GM12878 (cell line): ENCODE measurements around the gene TMEM50A. TPM values are rescaled to one million over a fixed set of nuclear protein-coding genes. Genes with fewer than 3 reads are reported as not detected.
"Not testable (repeated sequence)": the region's sequence is repeated elsewhere in the genome, so short reads cannot be mapped to it uniquely, and the experiment has no call there.

Experiments
- ATAC-seq: fragments of 200-7000 bp; cut with Tn5 transposase; 3 replicates; pipeline ENCODE4 v1.9.1; 2020; ENCODE audit warnings: mild to moderate bottlenecking, moderate library complexity
- BruUV-seq: library from RNA; stranded (reverse); fragments of 400-500 nt; replicated peaks from 2 replicates; lab custom pipeline; 2021; lab: Mats Ljungman, UMichigan
- CTCF ChIA-PET: fragments of 300-600 bp; sonication (Branson Sonifier 250); formaldehyde crosslinking; extraction: SDS; loops from one replicate; lab custom pipeline; 2021; ENCODE audit warnings: inconsistent platforms; lab: Yijun Ruan, JAX
- POLR2A ChIA-PET: fragments of 350-600 bp; formaldehyde crosslinking; extraction: SDS; loops from one replicate; lab custom pipeline; 2021; ENCODE audit warnings: inconsistent platforms; lab: Charles Lee
- RAD21 ChIA-PET: fragments of 300-600 bp; sonication (Branson Sonifier 250); formaldehyde crosslinking; loops from one replicate; lab custom pipeline; 2023; ENCODE audit warnings: antibody characterized with exemption; ENCODE audit not compliant: unreplicated experiment; lab: Charles Lee
- SMC1A ChIA-PET: fragments of 300-600 bp; sonication (Branson Sonifier 250); formaldehyde crosslinking; loops from one replicate; lab custom pipeline; 2023; ENCODE audit not compliant: unreplicated experiment, uncharacterized antibody; lab: Charles Lee
- DNase-seq: peaks from one replicate; pipeline ENCODE4 v3.0.0-alpha.2; 2011; ENCODE audit warnings: low read depth, low spot score
- FAIRE-seq: peaks from 3 replicates; lab custom pipeline; 2011; peaks lifted over from hg19 to GRCh38; lab: Jason Lieb, UNC
- H2AFZ ChIP-seq: 2 replicates; pipeline ENCODE4 v1.6.0; 2011; ENCODE audit warnings: low read depth, low read length, control low read depth; ENCODE audit not compliant: control insufficient read depth
- H3K27ac ChIP-seq: 2 replicates; pipeline ENCODE4 v1.5.1; 2011; ENCODE audit warnings: control low read depth; ENCODE audit not compliant: control insufficient read depth, insufficient read depth
- H3K27me3 ChIP-seq, 2 experiments: replicated peaks in 1 of 2; 2 replicates each; pipeline versions ENCODE4 v1.6.0 to v1.6.1; 2011; ENCODE audit warnings: low read length in 1 of 2; ENCODE audit not compliant: control insufficient read depth in 2 of 2, insufficient read depth in 2 of 2
- H3K36me3 ChIP-seq, 2 experiments: 2 replicates each; pipeline ENCODE4 v1.5.1; 2011; ENCODE audit warnings: low read length in 1 of 2; ENCODE audit not compliant: control insufficient read depth in 2 of 2, insufficient read depth in 2 of 2
- H3K4me1 ChIP-seq: 2 replicates; pipeline ENCODE4 v1.6.1; 2011; ENCODE audit warnings: mild to moderate bottlenecking, low read length, moderate library complexity, mixed read lengths; ENCODE audit not compliant: control insufficient read depth, insufficient read depth
- H3K4me2 ChIP-seq: 2 replicates; pipeline ENCODE4 v1.6.0; 2011; ENCODE audit warnings: control low read depth; ENCODE audit not compliant: control insufficient read depth, insufficient read depth
- H3K4me3 ChIP-seq: fragments of 200-600 bp; sonication (generic); 2 replicates; pipeline ENCODE4 v1.5.1; 2016
- H3K79me2 ChIP-seq: 2 replicates; pipeline ENCODE4 v1.6.0; 2011; ENCODE audit warnings: low read length; ENCODE audit not compliant: control insufficient read depth, insufficient read depth
- H3K9ac ChIP-seq: 2 replicates; pipeline ENCODE4 v1.8.0; 2011; ENCODE audit warnings: low read length, control low read depth, mixed read lengths; ENCODE audit not compliant: control insufficient read depth, insufficient read depth
- H3K9me3 ChIP-seq: replicated peaks from 3 replicates; pipeline ENCODE4 v1.5.1; 2011; ENCODE audit warnings: mild to moderate bottlenecking, low read length; ENCODE audit not compliant: control insufficient read depth, insufficient read depth
- H4K20me1 ChIP-seq: 2 replicates; pipeline ENCODE4 v1.6.0; 2011; ENCODE audit not compliant: control insufficient read depth, insufficient read depth
- WGBS: methylation state at CpG from one replicate; pipeline ENCODE4 v1.1.6; 2016; ENCODE audit warnings: low lambda C conversion rate; ENCODE audit not compliant: insufficient replicate concordance, insufficient coverage; ENCODE audit errors: missing lambda C conversion rate; 5-methylcytosine and 5-hydroxymethylcytosine counted together
- in situ Hi-C: fragments of 300-500 bp; cut with MboI; formaldehyde crosslinking; loops from 9 replicates; pipeline ENCODE4 v1.14.3; 2018; ENCODE audit warnings: mixed read lengths
- intact Hi-C: fragments of 100-400 bp; cut with micrococcal nuclease; formaldehyde crosslinking; loops from one replicate; pipeline ENCODE4 v1.14.2; 2022; ENCODE audit not compliant: unreplicated experiment
- polyA plus RNA-seq, 11 experiments: library from polyadenylated mRNA; depleted of rRNA in 4 of 11; unstranded in 6 of 11; stranded (reverse) in 5 of 11; fragments of >200 nt; fragmentation: Nextera tagmentation in 4 of 11; fragmentation: Illumina TruSeq in 1 of 11; extraction: Ambion mirVana in 4 of 11; extraction: Trizol in 1 of 11; gene quantifications; 1 replicate in 1 of 11; 2 replicates in 10 of 11; pipeline versions ENCODE4 v1.2.1 to v1.2.3, GENCODE V29; 2011 to 2016; ENCODE audit warnings: inconsistent platforms in 2 of 11, missing spikeins in 2 of 11, low read depth in 1 of 11
- total RNA-seq, 4 experiments: library from RNA; depleted of rRNA in 3 of 4; stranded (reverse); fragments of >200 nt in 3 of 4; fragmentation: Illumina TruSeq in 1 of 4; extraction: Trizol in 1 of 4; gene quantifications; 2 replicates each; pipeline versions ENCODE4 v1.2.1 to v1.2.3, GENCODE V29; 2013 to 2021

The TMEM50A gene
- total and polyA plus RNA-seq, 10 of the 15 experiments (the other 5 are each of a cell fraction or from before 2014, with no cell fraction given) = 23.5 to 148 (median 85.5) TPM

GRCh38 chr1:25296501-25296900 is 41.6 kb upstream of the TMEM50A start:
- H3K9me3 ChIP-seq, H3K4me3 ChIP-seq, H2AFZ ChIP-seq, in situ Hi-C loops, BruUV-seq, H3K9ac ChIP-seq, SMC1A ChIA-PET, H4K20me1 ChIP-seq, FAIRE-seq, H3K4me1 ChIP-seq, H3K4me2 ChIP-seq, RAD21 ChIA-PET, DNase-seq, ATAC-seq, H3K79me2 ChIP-seq, intact Hi-C loops, H3K36me3 ChIP-seq, CTCF ChIA-PET, H3K27me3 ChIP-seq, POLR2A ChIA-PET, H3K27ac ChIP-seq: not testable (repeated sequence)
- WGBS = 4% methylated on average over 4 of the region's 8 CpGs

- H3K36me3 ChIP-seq, POLR2A ChIA-PET, H3K4me1 ChIP-seq, CTCF ChIA-PET, BruUV-seq, intact Hi-C loops, H3K4me3 ChIP-seq, H3K27me3 ChIP-seq, H3K9ac ChIP-seq, H4K20me1 ChIP-seq, H3K9me3 ChIP-seq, DNase-seq, H3K4me2 ChIP-seq, H2AFZ ChIP-seq, H3K27ac ChIP-seq, in situ Hi-C loops, RAD21 ChIA-PET, H3K79me2 ChIP-seq, FAIRE-seq, ATAC-seq, SMC1A ChIA-PET: not testable (repeated sequence)
- 79% methylated on average over 6 of the region's 9 CpGs for WGBS
Measured at GRCh38 chr1:25300729-25301128, 37.4 kb upstream of the TMEM50A start.

DNA sequence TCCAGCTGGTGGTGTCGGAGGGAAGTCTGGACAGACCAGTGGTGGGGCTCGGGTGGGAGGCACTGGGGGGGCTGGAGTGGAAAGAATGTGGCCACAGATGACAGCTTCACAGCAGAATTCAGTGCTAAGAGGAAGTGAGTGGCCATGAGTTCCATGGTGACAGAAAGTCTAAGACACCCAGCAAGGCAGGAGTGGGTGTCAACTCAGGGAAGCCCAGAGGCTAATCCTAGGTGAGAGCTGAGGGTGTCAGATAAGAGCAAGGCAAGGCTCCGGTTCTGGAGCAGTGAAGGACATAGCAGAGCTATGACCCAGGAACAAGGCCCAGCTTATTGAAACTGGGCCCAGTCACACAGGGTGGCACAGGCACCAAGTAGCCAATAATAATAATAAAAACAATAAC is 35.8 kb upstream of the TMEM50A start:
- in situ Hi-C loops = not testable (repeated sequence)

DNA sequence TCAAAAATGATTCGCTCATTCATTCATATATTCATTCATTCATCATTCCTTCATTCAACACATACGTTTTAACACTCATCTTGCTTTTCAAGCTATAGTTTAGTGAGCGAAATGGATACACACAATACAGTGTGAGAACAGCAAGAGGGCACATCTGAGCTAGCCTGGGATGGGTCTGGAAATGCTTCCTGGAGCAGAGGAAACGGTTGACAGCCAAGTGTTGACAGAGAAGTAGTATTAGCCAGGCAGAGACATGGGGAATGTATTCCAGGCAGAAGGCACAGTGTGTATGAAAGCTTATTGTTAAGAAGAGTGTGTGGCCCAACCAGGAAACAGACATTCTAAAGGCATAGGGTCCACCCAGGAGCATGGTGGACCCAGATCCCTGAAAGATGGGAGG is 33.2 kb upstream of the TMEM50A start:
- CTCF ChIA-PET, H3K9me3 ChIP-seq, POLR2A ChIA-PET, SMC1A ChIA-PET, H3K79me2 ChIP-seq, H3K4me1 ChIP-seq, H3K9ac ChIP-seq, RAD21 ChIA-PET, BruUV-seq, H3K36me3 ChIP-seq, H3K4me2 ChIP-seq, DNase-seq, H3K27me3 ChIP-seq, H2AFZ ChIP-seq, in situ Hi-C loops, FAIRE-seq, H3K4me3 ChIP-seq, H4K20me1 ChIP-seq, H3K27ac ChIP-seq, intact Hi-C loops, ATAC-seq: not testable (repeated sequence)
- 71% methylated on average over 4 of the region's 4 CpGs for WGBS

More for the DNA sequence above, 35.8 kb upstream of the TMEM50A start:
- DNase-seq, H3K36me3 ChIP-seq, CTCF ChIA-PET, ATAC-seq, POLR2A ChIA-PET, H3K4me1 ChIP-seq, intact Hi-C loops, RAD21 ChIA-PET, H2AFZ ChIP-seq, H3K79me2 ChIP-seq, H3K4me3 ChIP-seq, BruUV-seq, H3K4me2 ChIP-seq, H3K9me3 ChIP-seq, FAIRE-seq, H3K9ac ChIP-seq, SMC1A ChIA-PET, H3K27ac ChIP-seq, H4K20me1 ChIP-seq, H3K27me3 ChIP-seq: not testable (repeated sequence)
- WGBS = 86% methylated on average over 1 of the region's 3 CpGs
